Germinal center (tissue), 1 donor: ENCODE data around the gene CCL28.
"Not testable (repeated sequence)": the region's sequence is repeated elsewhere in the genome, so short reads cannot be mapped to it uniquely, and the experiment has no call there.

ENCODE experiments used
- DNase-seq: peaks from one replicate; pipeline ENCODE4 v3.0.0; 2012; ENCODE audit warnings: mixed read lengths, low spot score

CCL28 gene

GRCh38 chr5:43412156-43412555, at the start of gene CCL28:
Gene CCL28 (minus strand): TSS chr5:43412391. CDS start chr5:43412316, 75 bp downstream.
- DNase-seq = no peak

GRCh38 chr5:43461066-43461465, 48.9 kb upstream of the CCL28 start:
- no peak for DNase-seq

GRCh38 chr5:43456556-43456955, 44.4 kb upstream of the CCL28 start:
- no peak for DNase-seq

- DNase-seq = not testable (repeated sequence)
These were observed 29.4 kb upstream of the CCL28 start for GRCh38 chr5:43441575-43441974.

- no peak for DNase-seq
These were observed 25.0 kb upstream of the CCL28 start for GRCh38 chr5:43437062-43437660.

- no peak for DNase-seq
These were observed 21.2 kb upstream of the CCL28 start for GRCh38 chr5:43433382-43433781.

GRCh38 chr5:43432486-43433375, 20.5 kb upstream of the CCL28 start:
- DNase-seq = no peak

GRCh38 chr5:43429706-43430105, 17.5 kb upstream of the CCL28 start:
- no peak for DNase-seq

GRCh38 chr5:43429016-43429415, 16.8 kb upstream of the CCL28 start:
- no peak for DNase-seq

- no peak for DNase-seq
These were observed 15.1 kb upstream of the CCL28 start for GRCh38 chr5:43427306-43427705.

GRCh38 chr5:43425983-43426382, 13.8 kb upstream of the CCL28 start:
- DNase-seq = no peak

- DNase-seq = not testable (repeated sequence)
These were observed 10.9 kb upstream of the CCL28 start for GRCh38 chr5:43423086-43423485.

- DNase-seq = no peak
These were observed 10.0 kb upstream of the CCL28 start for GRCh38 chr5:43422143-43422542.

- DNase-seq = no peak
These were observed 9.4 kb upstream of the CCL28 start for GRCh38 chr5:43421450-43422133.

GRCh38 chr5:43420241-43420640, 8.1 kb upstream of the CCL28 start:
- no peak for DNase-seq

- DNase-seq = no peak
These were observed 6.4 kb upstream of the CCL28 start for GRCh38 chr5:43418561-43418960.

GRCh38 chr5:43416803-43417394, 4.7 kb upstream of the CCL28 start:
- DNase-seq = no peak

GRCh38 chr5:43415935-43416802, 4.0 kb upstream of the CCL28 start:
- DNase-seq = no peak

- no peak for DNase-seq
These were observed 1.8 kb upstream of the CCL28 start for GRCh38 chr5:43413966-43414365.

GRCh38 chr5:43412644-43413043, 453 bp upstream of the CCL28 start:
- no peak for DNase-seq

GRCh38 chr5:43411495-43411894, 696 bp downstream of the CCL28 start:
- no peak for DNase-seq

- no peak for DNase-seq
These were observed 1.8 kb downstream of the CCL28 start for GRCh38 chr5:43410414-43410813.
